ENCODE data around the gene INPP5K. TPM values are rescaled to one million over a fixed set of nuclear protein-coding genes. Genes with fewer than 3 reads are reported as not detected.

INPP5K gene
- total RNA-seq, 1 experiment from 2014 or later = 29.4 TPM

- no CpG with 5 or more reads among the region's 5 CpGs for WGBS (ENCODE audit: extremely low coverage, insufficient read length, low lambda C conversion rate)
- Histone ChIP-seq H3K4me2 (ENCODE audit: insufficient read depth, insufficient read length, low read length) (no peak overlapping the region), H3K23ac (ENCODE audit: insufficient read length, low read depth, low read length) (no peak overlapping the region), H2BK120ac (ENCODE audit: low read depth, low read length, poor library complexity, severe bottlenecking) (no peak overlapping the region), H3T11ph (ENCODE audit: low read length) (no peak overlapping the region), H3K4me1 (ENCODE audit: insufficient read depth, low read length) (no peaks in the 10 kb centered on the region), H4K91ac (ENCODE audit: insufficient read length, low read depth, low read length) (no peak overlapping the region), H3K27me3 (ENCODE audit: insufficient read depth, low read length) (no peaks in the 10 kb centered on the region), H3K9ac (ENCODE audit: extremely low read depth, insufficient read length, low read length) (no peak overlapping the region), H2BK5ac (ENCODE audit: insufficient read length, low read length) (no peak overlapping the region), H2BK12ac (ENCODE audit: insufficient read length, low read depth, low read length) (no peak overlapping the region), H3K79me2 (ENCODE audit: insufficient read depth, low read length) (no peaks in the 10 kb centered on the region), H3K9me3 (ENCODE audit: control insufficient read depth, low read depth, low read length) (no peaks in the 10 kb centered on the region), H3K56ac (ENCODE audit: insufficient read length, low read depth, low read length) (no peak overlapping the region), H2AK5ac (ENCODE audit: insufficient read length, low read length) (no peak overlapping the region), H3K18ac (ENCODE audit: insufficient read length, low read depth, low read length) (no peak overlapping the region), H4K8ac (replicated peaks; ENCODE audit: insufficient read length, low read depth, low read length) (no peak overlapping the region), H3K4ac (ENCODE audit: low read depth, low read length) (no peak overlapping the region), H4K5ac (ENCODE audit: insufficient read length, low read depth, low read length) (no peak overlapping the region), H2AFZ (ENCODE audit: low read length) (no peak overlapping the region), H3K79me1 (ENCODE audit: insufficient read depth, low read depth, low read length, poor library complexity, severe bottlenecking) (no peaks in the 10 kb centered on the region), H3K23me2 (ENCODE audit: insufficient read length, low read depth, low read length, poor library complexity, severe bottlenecking) (no peaks in the 10 kb centered on the region), H2BK20ac (ENCODE audit: low read depth, low read length, poor library complexity, severe bottlenecking) (no peak overlapping the region), H2BK15ac (ENCODE audit: low read depth, low read length) (no peak overlapping the region), H3K14ac (ENCODE audit: insufficient read depth, low read length) (no peak overlapping the region), H4K20me1 (ENCODE audit: control insufficient read depth, insufficient read depth, insufficient read length) (no peaks in the 10 kb centered on the region), H3K27ac (ENCODE audit: insufficient read length, low read depth, low read length) (no peak overlapping the region)
- Mint-ChIP-seq H3K27me3 (ENCODE audit: low read depth) (no peaks in the 10 kb centered on the region), H3K4me3 (no peak overlapping the region), H3K4me1 (peaks cover under 1 to 1% of the 10 kb centered on the region in 2 experiments; a peak in 2 of 4 replicates), H3K27ac (peak overlapping the region in 1 of 3 experiments; percentile 49; a peak in 1 of 7 replicates), H3K9me3 (no peaks in the 10 kb centered on the region), H3K36me3 (ENCODE audit: insufficient read depth in 1 of 3, low read depth in 3 of 3) (peaks cover 2 to 31% (median 19%) of the 10 kb centered on the region in 3 experiments; a peak in 6 of 7 replicates)
- no peak for DNase-seq
- TF ChIP-seq CTCF (conservative IDR thresholded peaks at IDR 0.05) = no peak
Observed at GRCh38 chr17:1522626-1523025, 6.2 kb upstream of the INPP5K start.

All from H9 (cell line).